Activated T-helper 9 cell treated with anti-CD3 and anti-CD28 coated beads, Interleukin-2, amount 50 U/mL, for 16 hours (primary cell): ENCODE data around the gene WDR4.
"Not testable (repeated sequence)": the region's sequence is repeated elsewhere in the genome, so short reads cannot be mapped to it uniquely, and the experiment has no call there.

Source experiments
- DNase-seq: peaks from one replicate; pipeline ENCODE4 v3.0.0-alpha.2; 2020; ENCODE audit warnings: low read depth

The WDR4 gene, protein sequence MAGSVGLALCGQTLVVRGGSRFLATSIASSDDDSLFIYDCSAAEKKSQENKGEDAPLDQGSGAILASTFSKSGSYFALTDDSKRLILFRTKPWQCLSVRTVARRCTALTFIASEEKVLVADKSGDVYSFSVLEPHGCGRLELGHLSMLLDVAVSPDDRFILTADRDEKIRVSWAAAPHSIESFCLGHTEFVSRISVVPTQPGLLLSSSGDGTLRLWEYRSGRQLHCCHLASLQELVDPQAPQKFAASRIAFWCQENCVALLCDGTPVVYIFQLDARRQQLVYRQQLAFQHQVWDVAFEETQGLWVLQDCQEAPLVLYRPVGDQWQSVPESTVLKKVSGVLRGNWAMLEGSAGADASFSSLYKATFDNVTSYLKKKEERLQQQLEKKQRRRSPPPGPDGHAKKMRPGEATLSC

DNA sequence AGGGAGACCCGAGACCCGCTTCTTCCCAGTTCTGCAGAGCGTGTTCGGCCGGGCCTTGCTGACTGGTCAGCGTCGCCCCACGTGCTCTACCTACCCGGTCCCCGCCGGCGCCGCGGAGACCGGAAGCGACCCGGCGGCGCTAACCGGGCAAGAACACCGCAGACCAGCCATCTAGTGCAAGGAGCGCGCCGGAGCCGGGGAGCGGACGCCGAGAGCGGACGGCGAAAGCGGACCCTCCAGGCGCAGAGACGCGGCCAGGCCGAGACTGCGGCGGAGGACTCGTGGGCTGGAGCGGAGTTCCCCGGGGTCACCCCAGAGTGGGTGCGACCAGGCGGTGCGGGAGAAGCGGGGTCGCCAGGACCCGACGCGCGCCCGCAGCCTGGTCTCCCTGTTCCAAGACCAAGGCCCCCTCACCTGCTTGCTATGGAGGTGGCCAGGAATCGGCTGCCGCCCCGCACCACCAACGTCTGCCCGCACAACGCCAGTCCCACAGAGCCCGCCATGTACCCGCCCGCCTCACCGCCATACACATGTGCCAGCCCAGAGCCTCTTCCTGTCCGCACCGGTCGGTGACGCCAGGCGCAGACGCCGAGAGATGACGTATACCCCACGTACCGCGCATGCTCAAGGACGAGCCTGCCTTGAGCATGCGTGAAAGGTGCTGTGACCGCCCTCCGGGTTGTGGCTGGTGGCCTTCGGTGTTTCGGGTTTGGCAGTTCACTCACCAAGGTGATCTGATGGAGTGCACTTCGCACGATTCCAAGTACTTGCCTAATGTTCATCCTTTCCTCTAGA, at the start of gene WDR4:
Gene WDR4, minus strand, starts transcription at position 547 of the 795 bp plus-strand sequence. Its CDS starts 44 bp downstream, at position 503.
- DNase-seq = peak; percentile 97

GRCh38 chr21:42927474-42928200, 48.3 kb upstream of the WDR4 start:
- DNase-seq = not testable (repeated sequence)

DNA sequence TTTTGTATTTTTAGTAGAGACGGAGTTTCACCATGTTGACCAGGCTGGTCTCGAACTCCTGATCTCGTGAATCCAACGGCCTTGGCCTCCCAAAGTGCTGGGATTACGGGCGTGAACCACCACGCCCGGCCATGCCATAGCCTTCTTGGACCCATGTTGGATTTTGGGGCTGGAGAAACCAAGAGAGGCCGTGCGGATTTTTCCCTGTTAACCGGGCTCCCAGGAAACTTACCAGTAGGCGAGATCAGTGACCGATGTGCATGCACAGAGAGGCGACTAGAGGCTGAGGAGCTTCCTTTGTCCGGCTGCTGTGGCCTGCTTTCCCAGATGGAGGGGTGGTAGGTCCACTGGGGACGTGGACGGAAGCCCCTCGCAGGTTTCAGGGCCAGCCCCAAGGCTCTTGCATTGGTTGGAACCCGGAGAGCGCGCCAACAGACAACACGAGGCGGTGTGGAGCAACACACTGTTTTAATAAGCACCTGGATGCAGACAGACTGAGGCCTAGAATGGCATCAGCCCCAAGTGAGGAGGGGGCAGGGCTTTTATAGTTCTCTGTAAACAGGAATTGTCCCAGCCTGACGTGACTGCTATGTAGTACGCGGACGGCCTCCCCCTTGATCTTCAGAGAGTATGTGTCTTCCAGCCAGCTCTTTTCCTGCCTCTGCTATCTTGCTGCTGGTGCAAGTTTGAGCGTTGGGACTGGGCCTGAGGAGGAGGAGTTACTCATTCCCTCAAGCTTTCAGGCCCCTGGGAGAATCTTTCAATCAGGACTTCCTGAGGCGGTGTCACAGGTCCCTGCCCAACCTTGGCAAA, 46.0 kb upstream of the WDR4 start, which contains the start of gene ERVH48-1:
Gene ERVH48-1, minus strand, starts transcription at position 517 of the 813 bp plus-strand sequence. CDS start 6,624 bp downstream, outside the sequence.
- no peak for DNase-seq

DNA sequence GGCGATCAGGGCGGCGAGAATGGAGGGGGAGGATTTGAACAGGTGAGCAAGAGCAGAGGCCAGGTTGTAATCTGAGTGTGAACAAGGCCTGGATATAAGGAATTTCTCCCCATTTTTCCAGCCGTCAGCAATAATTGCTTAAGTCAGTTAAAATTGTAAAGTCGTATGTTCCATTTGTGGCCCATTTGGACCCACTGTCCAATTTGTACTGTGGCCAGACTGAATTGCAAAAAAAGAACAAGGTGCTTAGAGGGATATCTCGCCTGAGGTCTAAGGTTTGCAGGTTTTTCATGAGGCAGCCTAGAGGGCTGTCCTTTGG, 45.1 kb upstream of the WDR4 start:
- no peak for DNase-seq

- DNase-seq = peak; percentile 28
Measured at GRCh38 chr21:42923553-42924432, 44.5 kb upstream of the WDR4 start.

- no peak for DNase-seq
Measured at GRCh38 chr21:42922918-42923317, 43.6 kb upstream of the WDR4 start.

DNA sequence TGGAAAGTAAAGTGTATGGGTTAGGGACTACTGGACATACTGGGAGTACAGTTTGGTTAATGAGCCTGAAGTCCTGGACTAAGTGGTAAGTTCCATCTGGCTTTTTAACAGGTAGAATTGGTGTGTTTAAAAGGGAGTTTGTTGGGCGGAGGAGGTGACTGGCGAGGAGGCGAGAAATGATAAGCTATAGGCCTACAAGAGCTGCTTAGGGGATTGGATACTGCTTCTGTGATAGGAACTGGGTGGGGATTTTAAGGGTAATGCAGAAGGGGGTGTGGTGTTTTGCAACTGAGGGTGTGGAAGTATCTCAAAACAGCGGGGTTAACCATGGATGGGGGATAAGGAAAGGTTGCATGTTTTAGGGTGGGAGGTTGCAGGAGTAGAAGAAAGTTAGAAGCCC, 42.6 kb upstream of the WDR4 start:
- no peak for DNase-seq

DNA sequence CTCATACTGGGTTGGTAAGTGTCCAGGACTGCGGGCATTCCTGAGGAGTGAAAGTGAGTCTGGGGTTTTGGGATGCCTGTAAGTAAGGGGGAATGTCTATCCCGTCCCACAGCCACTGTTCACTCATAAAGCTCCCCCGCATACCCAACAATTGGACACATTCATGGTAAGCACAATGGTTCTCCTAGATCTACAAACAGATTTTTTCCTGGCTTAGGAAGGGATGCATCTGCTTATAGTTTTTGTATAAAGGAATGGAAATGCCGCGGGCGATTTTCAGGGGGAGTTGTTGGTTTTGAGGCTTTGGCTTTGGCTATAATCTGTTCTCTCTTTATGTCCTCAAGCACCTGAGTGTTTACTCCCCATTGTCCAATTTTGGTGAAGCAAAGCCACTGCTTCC, 39.0 kb upstream of the WDR4 start:
- no peak for DNase-seq

DNA sequence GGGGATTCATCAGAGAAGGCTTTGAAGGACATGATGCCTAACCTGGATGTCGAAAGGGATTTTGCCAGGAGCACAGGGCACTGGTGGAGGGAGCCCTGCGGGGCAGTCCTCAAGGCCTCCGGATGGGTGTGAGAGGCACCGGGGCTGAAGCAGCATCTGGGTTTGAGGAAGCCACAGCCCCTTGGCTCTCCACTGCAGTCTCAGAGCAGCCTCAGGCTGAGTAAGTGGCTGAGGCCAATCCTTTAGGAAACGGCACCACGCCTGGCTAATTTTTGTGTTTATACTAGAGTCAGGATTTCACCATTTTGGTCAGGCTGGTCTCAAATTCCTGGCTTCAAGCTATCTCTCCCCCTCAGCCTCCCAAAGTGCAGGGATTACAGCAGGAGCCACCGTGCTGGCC, 34.1 kb upstream of the WDR4 start:
- no peak for DNase-seq

DNA sequence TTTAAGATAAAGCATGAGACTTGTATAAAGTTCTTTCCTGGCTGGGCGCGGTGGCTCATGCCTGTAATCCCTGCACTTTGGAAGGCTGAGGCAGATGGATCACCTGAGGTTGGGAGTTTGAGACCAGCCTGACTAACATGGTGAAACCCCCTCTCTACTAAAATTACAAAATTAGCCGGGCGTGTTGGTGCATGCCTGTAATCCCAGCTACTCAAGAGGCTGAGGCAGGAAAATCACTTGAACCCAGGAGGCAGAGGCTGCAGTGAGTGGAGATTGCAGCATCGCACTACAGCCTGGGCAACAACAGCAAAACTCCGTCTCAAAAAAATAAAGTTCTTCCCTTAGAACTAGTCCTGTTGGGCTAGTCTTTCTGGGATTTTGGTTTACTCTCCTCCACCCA, 32.6 kb upstream of the WDR4 start:
- not testable (repeated sequence) for DNase-seq

DNA sequence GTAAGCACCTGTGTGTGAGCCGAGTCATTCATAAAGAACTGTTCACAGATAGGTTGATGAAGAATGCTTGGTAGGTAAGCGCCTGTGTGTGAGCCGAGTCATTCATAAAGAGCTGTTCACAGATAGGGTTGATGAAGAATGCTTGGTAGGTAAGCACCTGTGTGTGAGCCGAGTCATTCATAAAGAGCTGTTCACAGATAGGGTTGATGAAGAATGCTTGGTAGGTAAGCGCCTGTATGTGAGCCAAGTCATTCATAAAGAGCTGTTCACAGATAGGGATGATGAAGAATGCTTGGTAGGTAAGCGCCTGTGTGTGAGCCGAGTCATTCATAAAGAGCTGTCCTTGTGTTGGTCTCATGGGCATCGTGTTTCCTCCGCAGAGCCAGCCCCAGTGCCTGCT, 29.1 kb upstream of the WDR4 start:
- not testable (repeated sequence) for DNase-seq

GRCh38 chr21:42906233-42906632, 26.9 kb upstream of the WDR4 start:
- DNase-seq = no peak

GRCh38 chr21:42905195-42905594, 25.9 kb upstream of the WDR4 start:
- DNase-seq = no peak

DNA sequence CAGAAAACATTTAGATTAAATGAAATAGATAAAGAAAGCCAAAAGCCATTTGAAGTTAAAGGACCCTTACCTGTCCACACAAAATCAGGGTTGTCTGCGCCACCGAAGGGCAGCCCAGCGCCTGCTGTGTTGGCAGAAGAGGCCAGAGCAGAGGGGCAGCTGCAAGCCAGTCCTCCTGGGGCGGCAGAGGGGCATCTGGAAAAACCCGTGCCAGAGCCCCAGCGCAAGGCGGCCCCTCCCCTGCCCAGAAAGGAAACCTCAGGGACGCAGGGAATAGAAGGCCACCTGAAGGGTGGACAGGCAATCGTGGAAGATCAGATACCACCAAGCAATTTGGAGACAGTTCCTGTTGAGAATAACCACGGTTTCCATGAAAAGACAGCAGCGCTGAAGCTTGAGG, 24.5 kb upstream of the WDR4 start:
- DNase-seq = no peak

DNA sequence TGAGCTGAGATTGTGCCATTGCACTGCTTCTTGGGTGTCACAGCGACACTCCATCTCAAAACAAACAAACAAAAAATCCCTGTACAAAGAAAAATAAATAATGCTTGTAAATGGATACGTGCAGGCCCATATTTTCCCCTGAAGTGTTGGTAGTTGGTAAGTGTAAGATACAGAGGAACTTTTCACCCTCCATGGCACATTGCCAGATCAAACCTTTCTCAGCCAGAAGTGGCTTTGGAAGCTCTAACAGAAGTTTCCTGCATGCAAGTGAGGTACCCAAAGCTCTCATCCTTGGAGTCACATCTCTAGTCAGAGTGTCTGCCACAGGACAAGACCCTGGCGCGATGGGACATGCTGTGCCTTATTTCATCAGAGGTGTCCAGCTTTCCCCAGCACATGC, 21.1 kb upstream of the WDR4 start:
- DNase-seq = no peak

GRCh38 chr21:42892931-42893755, 13.8 kb upstream of the WDR4 start, which contains the start of gene NDUFV3:
Gene NDUFV3 (plus strand): TSS chr21:42893309. CDS start chr21:42893334, 25 bp downstream.
- peak; percentile 100 for DNase-seq

DNA sequence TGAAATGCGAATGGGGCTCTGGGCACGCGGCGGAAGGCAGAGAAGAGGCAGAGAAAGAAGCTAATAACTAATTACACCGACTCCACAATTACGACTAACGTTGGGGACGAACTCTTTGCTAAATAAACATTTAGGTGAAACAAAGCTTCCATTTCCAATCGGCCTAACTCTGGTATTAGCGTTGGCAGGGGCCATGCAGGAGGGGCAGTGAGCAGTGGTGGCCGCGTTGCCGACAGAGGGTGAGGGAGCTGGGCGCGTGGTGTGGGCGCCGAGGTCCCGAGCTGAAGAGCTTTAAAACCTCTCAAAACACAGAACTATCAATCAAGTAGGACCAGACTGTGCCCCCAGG, 13.2 kb upstream of the WDR4 start:
- DNase-seq = no peak

GRCh38 chr21:42887326-42887725, 8.0 kb upstream of the WDR4 start:
- DNase-seq = no peak

GRCh38 chr21:42883921-42884320, 4.6 kb upstream of the WDR4 start:
- no peak for DNase-seq

DNA sequence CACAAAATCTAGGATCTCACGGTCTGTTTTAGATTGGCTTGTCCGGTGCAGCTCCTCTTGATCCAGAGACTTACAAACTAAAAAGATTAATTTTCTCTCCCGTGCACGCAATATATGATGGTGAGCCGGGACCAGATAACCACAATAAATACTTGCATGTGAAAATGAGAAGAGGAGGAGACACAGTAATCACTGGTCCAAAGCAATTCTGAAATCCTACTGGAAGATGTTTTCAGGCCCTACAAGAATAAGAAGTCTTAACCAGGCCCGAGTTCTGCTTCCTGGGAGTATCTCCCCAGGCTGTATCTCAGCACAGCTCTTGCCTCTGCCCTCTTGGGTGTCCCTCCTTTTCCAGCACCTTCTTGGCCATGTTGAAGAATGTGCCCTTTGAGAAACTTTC, 1.0 kb upstream of the WDR4 start:
- DNase-seq = no peak
